Stomach (tissue), 4 donors: ENCODE measurements around the gene LAMP5.

Source experiments
- CTCF ChIP-seq, 7 experiments: fragments of 450-650 bp in 4 of 7; fragments of 200-600 bp in 3 of 7; sonication (generic) in 3 of 7; IDR thresholded peaks; one replicate each; pipeline ENCODE4 v1.5.1; 2016 to 2019; ENCODE audit warnings: antibody characterized with exemption in 7 of 7, control low read depth in 2 of 7, mild to moderate bottlenecking in 1 of 7
- EP300 ChIP-seq: sonication (generic); formaldehyde crosslinking; IDR thresholded peaks from one replicate; pipeline ENCODE4 v1.6.1; 2017; ENCODE audit warnings: antibody characterized with exemption
- POLR2A ChIP-seq, 4 donors: fragments of 450-650 bp; IDR thresholded peaks; one replicate each; pipeline ENCODE4 v1.6.1; 2016; ENCODE audit warnings: antibody characterized with exemption in 4 of 4, control low read depth in 2 of 4, mild to moderate bottlenecking in 1 of 4, moderate library complexity in 1 of 4
- POLR2AphosphoS5 ChIP-seq, 3 donors: sonication (generic); formaldehyde crosslinking; IDR thresholded peaks; one replicate each; pipeline ENCODE4 v1.6.1; 2016; ENCODE audit warnings: antibody characterized with exemption in 3 of 3

- no peak for TF ChIP-seq CTCF (IDR thresholded peaks at IDR 0.05)
- TF ChIP-seq POLR2AphosphoS5 (IDR thresholded peaks at IDR 0.05), result no peak
- no peak for TF ChIP-seq POLR2A (IDR thresholded peaks at IDR 0.05)
- TF ChIP-seq EP300, result no peak
Observed at GRCh38 chr20:9492067-9492466, 22.3 kb upstream of the LAMP5 start.
